Measurements from ENCODE around the gene XPA. TPM values are rescaled to one million over a fixed set of nuclear protein-coding genes. Genes with fewer than 3 reads are reported as not detected.

Gene XPA
- total RNA-seq, 1 donor from 2014 or later: 9.8 TPM

DNA sequence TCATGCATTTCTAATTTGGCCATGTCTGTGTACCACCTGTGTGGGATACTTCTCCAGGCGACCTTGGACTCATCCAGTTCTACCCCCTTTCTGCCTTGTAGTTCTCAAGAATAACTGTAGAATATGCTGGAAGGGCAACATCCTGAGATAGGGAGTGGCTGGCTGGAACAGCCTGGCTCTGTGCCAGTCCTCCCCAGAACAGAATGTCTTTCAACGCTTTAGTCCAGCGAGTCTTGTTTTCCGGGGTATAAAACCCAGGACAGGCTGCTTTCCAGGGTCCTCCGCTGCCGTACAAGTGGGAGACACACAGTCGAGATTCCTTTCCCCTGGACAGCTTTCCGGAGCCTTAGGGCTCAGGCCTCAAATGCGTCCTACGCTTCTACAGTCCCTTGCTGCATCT is 45.4 kb upstream of the XPA start:
- TF ChIP-seq, protein P1, sequence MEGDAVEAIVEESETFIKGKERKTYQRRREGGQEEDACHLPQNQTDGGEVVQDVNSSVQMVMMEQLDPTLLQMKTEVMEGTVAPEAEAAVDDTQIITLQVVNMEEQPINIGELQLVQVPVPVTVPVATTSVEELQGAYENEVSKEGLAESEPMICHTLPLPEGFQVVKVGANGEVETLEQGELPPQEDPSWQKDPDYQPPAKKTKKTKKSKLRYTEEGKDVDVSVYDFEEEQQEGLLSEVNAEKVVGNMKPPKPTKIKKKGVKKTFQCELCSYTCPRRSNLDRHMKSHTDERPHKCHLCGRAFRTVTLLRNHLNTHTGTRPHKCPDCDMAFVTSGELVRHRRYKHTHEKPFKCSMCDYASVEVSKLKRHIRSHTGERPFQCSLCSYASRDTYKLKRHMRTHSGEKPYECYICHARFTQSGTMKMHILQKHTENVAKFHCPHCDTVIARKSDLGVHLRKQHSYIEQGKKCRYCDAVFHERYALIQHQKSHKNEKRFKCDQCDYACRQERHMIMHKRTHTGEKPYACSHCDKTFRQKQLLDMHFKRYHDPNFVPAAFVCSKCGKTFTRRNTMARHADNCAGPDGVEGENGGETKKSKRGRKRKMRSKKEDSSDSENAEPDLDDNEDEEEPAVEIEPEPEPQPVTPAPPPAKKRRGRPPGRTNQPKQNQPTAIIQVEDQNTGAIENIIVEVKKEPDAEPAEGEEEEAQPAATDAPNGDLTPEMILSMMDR (IDR thresholded peaks at IDR 0.05; ENCODE audit: insufficient read depth, low read depth, low read length): no peak
- TF ChIP-seq EZH2 (IDR thresholded peaks at IDR 0.05; ENCODE audit: insufficient read depth, low read length): no peak
- Histone ChIP-seq H3K4me2 (ENCODE audit: low read length) (no peak overlapping the region), H4K20me1 (ENCODE audit: insufficient read depth, low read length) (no peaks in the 10 kb centered on the region), H3K9ac (ENCODE audit: low read length) (no peak overlapping the region), H3K36me3 (ENCODE audit: insufficient read depth, low read length) (no peaks in the 10 kb centered on the region), H3K79me2 (ENCODE audit: insufficient read depth, low read length) (no peaks in the 10 kb centered on the region), H2AFZ (ENCODE audit: low read depth, low read length) (no peak overlapping the region), H3K4me3 (ENCODE audit: insufficient read depth, low read depth, low read length) (no peak overlapping the region), H3K27me3 (ENCODE audit: insufficient read depth, low read length) (peaks cover 28% of the 10 kb centered on the region), H3K4me1 (ENCODE audit: insufficient read depth, low read length) (no peaks in the 10 kb centered on the region), H3K9me3 (ENCODE audit: insufficient read depth, low read depth, low read length) (peaks cover 5% of the 10 kb centered on the region), H3K27ac (ENCODE audit: low read depth, low read length) (no peak overlapping the region)
- no peak overlapping the region for H3K4me3 Mint-ChIP-seq (ENCODE audit: unreplicated experiment)
- FAIRE-seq: no peak
- H3K27me3 Mint-ChIP-seq (ENCODE audit: low read depth, unreplicated experiment): peaks cover 67% of the 10 kb centered on the region
- no peak overlapping the region for H3K27ac Mint-ChIP-seq (ENCODE audit: unreplicated experiment)
- H3K36me3 Mint-ChIP-seq (ENCODE audit: low read depth, unreplicated experiment): peaks cover 4% of the 10 kb centered on the region
- H3K9me3 Mint-ChIP-seq (ENCODE audit: unreplicated experiment): peaks cover 16% of the 10 kb centered on the region
- DNase-seq (ENCODE audit: low read depth): no peak
- peaks cover 9% of the 10 kb centered on the region for H3K4me1 Mint-ChIP-seq (ENCODE audit: low read depth, unreplicated experiment)

GRCh38 chr9:97741947-97742346 is 44.8 kb upstream of the XPA start:
- TF ChIP-seq EZH2 (IDR thresholded peaks at IDR 0.05; ENCODE audit: insufficient read depth, low read length): no peak
- TF ChIP-seq, protein P1 (IDR thresholded peaks at IDR 0.05; ENCODE audit: insufficient read depth, low read depth, low read length): no peak
- no peak overlapping the region for H3K4me2 ChIP-seq (ENCODE audit: low read length)
- no peak overlapping the region for H3K9ac ChIP-seq (ENCODE audit: low read length)
- Mint-ChIP-seq H3K27ac (ENCODE audit: unreplicated experiment) (no peak overlapping the region), H3K36me3 (ENCODE audit: low read depth, unreplicated experiment) (peaks cover 4% of the 10 kb centered on the region), H3K4me3 (ENCODE audit: unreplicated experiment) (no peak overlapping the region), H3K27me3 (ENCODE audit: low read depth, unreplicated experiment) (peaks cover 66% of the 10 kb centered on the region), H3K4me1 (ENCODE audit: low read depth, unreplicated experiment) (peaks cover 3% of the 10 kb centered on the region), H3K9me3 (ENCODE audit: unreplicated experiment) (peaks cover 16% of the 10 kb centered on the region)
- H3K27me3 ChIP-seq (ENCODE audit: insufficient read depth, low read length): peaks cover 25% of the 10 kb centered on the region
- FAIRE-seq (no peak), DNase-seq (ENCODE audit: low read depth) (no peak)
- H3K4me3 ChIP-seq (ENCODE audit: insufficient read depth, low read depth, low read length): no peak overlapping the region
- no peaks in the 10 kb centered on the region for H3K79me2 ChIP-seq (ENCODE audit: insufficient read depth, low read length)
- H2AFZ ChIP-seq (ENCODE audit: low read depth, low read length): no peak overlapping the region
- no peaks in the 10 kb centered on the region for H4K20me1 ChIP-seq (ENCODE audit: insufficient read depth, low read length)
- no peak overlapping the region for H3K27ac ChIP-seq (ENCODE audit: low read depth, low read length)
- no peaks in the 10 kb centered on the region for H3K36me3 ChIP-seq (ENCODE audit: insufficient read depth, low read length)
- H3K9me3 ChIP-seq (ENCODE audit: insufficient read depth, low read depth, low read length): peaks cover 5% of the 10 kb centered on the region
- no peaks in the 10 kb centered on the region for H3K4me1 ChIP-seq (ENCODE audit: insufficient read depth, low read length)

All from astrocyte (in vitro differentiated cells and primary cell).